Spinal cord (tissue), 10 donors: ENCODE data around the gene COQ8B. TPM values are rescaled to one million over a fixed set of nuclear protein-coding genes. Genes with fewer than 3 reads are reported as not detected.

Experiments
- DNase-seq, 6 donors: peaks; one replicate each; pipeline versions ENCODE4 v3.0.0 to v3.0.0-alpha.2; 2013 to 2015; ENCODE audit warnings: low spot score in 6 of 6, low read depth in 4 of 6
- H3K27ac ChIP-seq: one replicate; pipeline ENCODE4 v1.5.1; 2013; ENCODE audit warnings: low read depth, low read length, control low read depth
- H3K27me3 ChIP-seq: one replicate; pipeline ENCODE4 v1.6.1; 2013; ENCODE audit warnings: low read length; ENCODE audit not compliant: control insufficient read depth, insufficient read depth
- H3K36me3 ChIP-seq: one replicate; pipeline ENCODE4 v1.6.1; 2013; ENCODE audit warnings: low read length; ENCODE audit not compliant: control insufficient read depth, insufficient read depth
- H3K4me1 ChIP-seq: one replicate; pipeline ENCODE4 v1.6.1; 2013; ENCODE audit warnings: low read length; ENCODE audit not compliant: control insufficient read depth, insufficient read depth
- H3K4me3 ChIP-seq: one replicate; pipeline ENCODE4 v1.5.1; 2013; ENCODE audit warnings: low read depth, low read length, control low read depth
- H3K9me3 ChIP-seq: one replicate; pipeline ENCODE4 v1.6.1; 2013; ENCODE audit warnings: low read length; ENCODE audit not compliant: control insufficient read depth, insufficient read depth
- WGBS: methylation state at CpG from one replicate; pipeline ENCODE4 v1.1.5; 2013; ENCODE audit warnings: missing lambda C conversion rate; ENCODE audit not compliant: insufficient coverage; 5-methylcytosine and 5-hydroxymethylcytosine counted together
- polyA plus RNA-seq, 2 donors: library from polyadenylated mRNA; unstranded; fragments of 120-200 nt; gene quantifications; one replicate each; pipeline ENCODE4 v1.2.1, GENCODE V29; 2013; ENCODE audit not compliant: insufficient read length in 2 of 2
- total RNA-seq, 2 donors: library from RNA; depleted of rRNA in 1 of 2; stranded (reverse); fragments of 120-200 nt in 1 of 2; fragments of >200 nt in 1 of 2; gene quantifications; one replicate each; pipeline versions ENCODE4 v1.2.3 to v1.2.4, GENCODE V29; 2013 to 2014
- donor health status: healthy.

COQ8B gene
- total and polyA plus RNA-seq, 4 donors: 25.7 to 47.9 (median 43.6) TPM

DNA sequence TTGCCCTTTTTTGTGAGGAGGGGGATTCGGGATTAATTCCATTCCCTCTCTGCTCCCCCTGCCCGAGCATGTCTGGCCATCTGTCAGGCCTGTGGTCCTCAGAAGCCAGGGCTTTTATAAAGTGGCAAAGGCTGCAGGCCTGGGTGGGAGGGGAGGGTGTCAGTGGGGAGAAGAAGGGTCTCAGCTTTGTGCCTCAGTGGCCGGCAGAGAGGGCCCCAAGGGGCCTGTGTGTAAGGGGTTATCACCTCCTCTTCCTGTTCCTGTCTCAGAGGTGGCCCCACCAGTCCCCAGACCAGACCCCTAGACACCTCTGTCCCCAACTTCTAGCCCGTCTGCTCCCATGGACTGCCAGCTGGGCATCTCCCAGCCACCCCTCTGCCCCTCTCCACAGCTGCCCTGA, 22.8 kb downstream of the COQ8B start:
- Histone ChIP-seq H3K4me1 (peaks cover 30% of the 10 kb centered on the region), H3K9me3 (no peaks in the 10 kb centered on the region), H3K36me3 (peaks cover 57% of the 10 kb centered on the region), H3K4me3 (no peak overlapping the region), H3K27ac (no peak overlapping the region), H3K27me3 (no peaks in the 10 kb centered on the region)
- no peak for DNase-seq
- WGBS: 50% methylated on average over 2 of the region's 4 CpGs

DNA sequence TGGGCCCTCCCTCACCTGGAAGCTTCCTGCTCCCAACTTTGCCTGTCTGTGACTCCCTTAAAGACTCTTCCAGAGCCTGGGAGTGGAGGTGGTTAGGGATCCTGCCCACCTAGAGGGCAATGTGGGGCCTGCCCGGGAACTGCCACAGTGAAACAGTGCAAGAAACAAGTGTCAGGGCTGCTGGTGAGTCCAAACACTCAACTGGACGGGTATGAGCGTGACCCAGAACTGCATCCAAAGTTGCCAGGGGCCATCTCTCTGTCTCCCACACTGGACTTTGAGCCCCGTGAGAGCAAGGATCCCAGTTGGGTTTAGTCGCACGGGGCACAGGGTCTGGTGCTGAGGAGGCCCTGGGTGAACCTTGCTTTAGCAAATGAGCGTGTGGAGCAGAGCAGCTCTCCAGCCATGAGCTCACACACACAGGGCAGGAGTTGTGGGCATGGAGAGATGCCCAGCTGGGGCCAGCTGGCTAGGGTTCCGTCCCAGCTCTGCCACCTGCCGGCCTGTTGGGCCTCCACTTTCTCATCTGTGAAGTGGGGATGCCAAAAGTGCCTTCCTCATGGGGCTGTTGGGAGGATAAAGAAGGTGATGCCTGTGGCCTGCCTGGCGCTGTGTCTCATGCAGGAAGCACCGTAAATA, 23.4 kb downstream of the COQ8B start:
- WGBS: 86% methylated on average over 9 of the region's 11 CpGs
- H3K27ac ChIP-seq: no peak overlapping the region

DNA sequence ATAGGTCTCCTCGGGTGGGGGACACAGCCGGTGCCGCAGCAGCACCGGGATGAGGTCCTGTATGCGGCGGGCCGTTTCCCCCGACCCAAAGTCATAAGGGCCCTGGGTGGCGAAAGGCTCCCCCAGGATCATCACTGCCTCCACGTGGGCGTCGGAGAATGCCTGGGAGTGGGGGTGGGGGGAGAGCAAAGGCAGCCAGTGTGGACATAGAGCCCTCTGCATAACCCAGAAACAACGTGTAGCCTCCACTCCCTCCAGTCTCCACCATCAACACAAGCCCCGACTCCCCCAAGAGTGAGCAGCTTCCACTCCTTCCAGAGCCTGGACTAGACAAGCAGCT, 24.5 kb downstream of the COQ8B start:
- WGBS: 72% methylated on average over 4 of the region's 14 CpGs
- Histone ChIP-seq H3K4me1 (peaks cover 30% of the 10 kb centered on the region), H3K27ac (peak overlapping the region; percentile 6), H3K27me3 (no peaks in the 10 kb centered on the region), H3K9me3 (no peaks in the 10 kb centered on the region), H3K36me3 (peaks cover 55% of the 10 kb centered on the region), H3K4me3 (no peak overlapping the region)
- no peak for DNase-seq

More for the DNA sequence above, 23.4 kb downstream of the COQ8B start:
- Histone ChIP-seq H3K9me3 (no peaks in the 10 kb centered on the region), H3K27me3 (no peaks in the 10 kb centered on the region), H3K4me1 (peaks cover 30% of the 10 kb centered on the region), H3K4me3 (no peak overlapping the region), H3K36me3 (peaks cover 57% of the 10 kb centered on the region)
- no peak for DNase-seq

DNA sequence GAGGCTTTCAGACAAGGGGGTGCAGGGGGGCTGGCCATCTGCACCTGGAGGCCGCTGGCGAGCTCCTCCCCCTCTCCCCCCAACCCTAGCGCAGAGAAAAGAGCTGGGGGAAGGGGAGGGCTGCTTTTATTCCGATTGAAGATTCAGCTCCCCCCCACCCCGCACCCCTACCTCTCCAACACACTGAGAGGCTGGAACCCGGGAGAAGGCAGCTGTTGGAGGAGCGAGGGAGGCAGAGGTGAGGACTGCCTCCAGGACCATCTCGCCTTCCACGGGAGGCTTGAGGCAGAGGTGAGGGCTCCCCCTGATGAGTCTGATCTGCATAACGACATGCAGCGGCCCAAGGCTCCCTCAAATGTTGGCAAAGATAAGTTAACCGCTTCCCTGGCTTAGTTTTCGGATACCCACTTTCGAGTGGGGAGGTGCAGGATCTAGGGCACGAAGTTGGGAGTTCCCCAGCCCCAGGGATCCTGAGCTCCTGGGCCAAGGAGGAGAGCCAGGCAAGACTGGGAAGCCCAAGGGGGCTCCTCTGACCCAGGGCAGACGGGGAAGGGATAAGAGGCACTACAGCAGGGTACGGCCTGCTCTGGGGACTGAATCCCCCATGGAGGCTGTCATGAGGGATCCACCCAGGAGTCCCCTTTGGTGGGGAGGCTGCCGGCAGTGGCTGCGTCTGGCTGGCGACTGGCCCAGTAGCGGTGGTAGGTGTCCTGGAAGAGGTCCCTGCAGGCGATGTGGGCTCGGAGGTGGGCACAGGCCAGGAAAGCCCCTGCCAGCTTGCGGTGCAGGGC, 25.1 kb downstream of the COQ8B start:
- H3K27ac ChIP-seq: peak overlapping the region; percentile 89
- no peaks in the 10 kb centered on the region for H3K27me3 ChIP-seq
- peaks cover 58% of the 10 kb centered on the region for H3K36me3 ChIP-seq
- DNase-seq: no peak
- peak overlapping the region; percentile 66 for H3K4me3 ChIP-seq
- WGBS: 45% methylated on average over 17 of the region's 24 CpGs
- peaks cover 30% of the 10 kb centered on the region for H3K4me1 ChIP-seq
- no peaks in the 10 kb centered on the region for H3K9me3 ChIP-seq

DNA sequence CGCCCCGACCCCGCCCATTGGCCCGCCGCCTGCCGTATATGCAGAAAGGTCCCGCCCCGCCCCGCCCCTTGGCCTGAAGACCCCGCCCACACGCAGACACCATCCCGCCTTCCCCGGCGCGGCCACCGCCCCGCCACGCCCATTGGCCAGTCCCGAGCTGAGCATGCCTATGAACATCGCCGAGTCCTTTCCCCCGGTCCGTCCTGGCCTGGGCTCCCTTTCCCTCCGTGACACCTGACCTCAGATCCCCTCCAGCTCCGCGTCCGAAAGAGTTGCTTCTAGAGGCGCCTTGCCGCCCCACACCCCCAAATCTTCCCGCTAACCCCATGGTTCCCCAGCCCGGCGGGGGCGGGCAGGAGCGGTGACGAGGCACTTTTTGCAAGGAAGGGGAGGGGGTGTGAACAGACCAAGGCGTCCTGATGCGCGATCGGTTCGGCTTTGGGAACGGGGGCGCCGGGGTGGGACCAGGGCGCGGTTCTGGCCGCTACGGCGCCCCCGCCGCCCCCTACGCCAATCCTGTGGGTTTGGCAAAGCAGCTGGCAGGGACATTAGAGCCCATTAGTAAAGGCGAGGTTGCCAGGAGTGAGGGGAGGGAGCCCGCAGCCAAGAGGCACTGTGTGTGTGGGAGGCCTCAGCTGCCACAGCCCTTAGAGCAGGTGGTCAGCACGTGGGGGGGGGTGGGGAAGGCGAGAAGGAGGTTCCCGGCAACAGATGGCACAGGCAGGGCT, 25.8 kb downstream of the COQ8B start:
- Histone ChIP-seq H3K9me3 (no peaks in the 10 kb centered on the region), H3K27ac (peak overlapping the region; percentile 89), H3K27me3 (no peaks in the 10 kb centered on the region), H3K36me3 (peaks cover 58% of the 10 kb centered on the region), H3K4me3 (peak overlapping the region; percentile 66), H3K4me1 (peaks cover 30% of the 10 kb centered on the region)
- peak; percentile 75 to 97 (median 90) for DNase-seq
- WGBS: under 1% methylated on average over 47 of the region's 56 CpGs

DNA sequence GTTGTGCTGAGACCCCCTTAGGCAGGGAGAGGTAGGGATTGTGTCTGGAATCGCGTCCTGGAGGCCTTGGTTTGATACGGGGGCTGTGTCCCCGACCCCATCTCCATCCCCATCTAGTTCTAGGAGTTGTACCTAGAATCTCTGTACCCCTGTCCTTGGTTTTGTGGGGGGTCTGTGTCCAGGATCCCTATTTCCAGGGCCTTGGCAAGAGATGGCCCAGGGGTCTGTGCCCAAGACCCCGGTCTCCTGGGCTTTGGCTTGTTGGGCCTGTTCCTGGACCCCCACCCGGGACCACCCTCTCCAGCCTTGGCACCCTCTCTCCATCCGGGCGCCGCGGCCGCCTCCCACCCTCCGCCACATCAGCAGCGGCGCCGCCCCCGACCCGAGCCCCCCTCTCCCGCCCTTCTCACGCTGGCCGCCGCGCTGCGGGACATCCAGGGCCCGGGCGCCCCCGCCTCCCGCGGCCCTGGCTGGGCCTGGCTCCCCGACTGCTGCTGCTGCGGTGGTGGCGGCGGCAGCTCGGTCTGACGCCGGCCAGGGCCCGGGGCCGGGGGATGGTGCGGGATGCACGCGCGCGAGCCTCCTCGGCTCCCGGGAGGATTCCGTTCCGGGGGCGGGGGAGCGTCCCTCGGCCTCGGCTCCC, 26.5 kb downstream of the COQ8B start, which contains the start of gene NUMBL:
Gene NUMBL (minus strand): TSS at position 602 of the 643 bp plus-strand sequence. CDS start 168 bp downstream, at position 434.
- Histone ChIP-seq H3K27ac (peak within 1 kb of the TSS; percentile 89), H3K27me3 (no peaks in the 10 kb centered on the region), H3K4me3 (peak within 1 kb of the TSS; percentile 69), H3K9me3 (no peaks in the 10 kb centered on the region), H3K36me3 (peaks cover 59% of the 10 kb centered on the region), H3K4me1 (peaks cover 30% of the 10 kb centered on the region)
- no peak for DNase-seq
- 0% methylated on average over 46 of the region's 50 CpGs for WGBS

DNA sequence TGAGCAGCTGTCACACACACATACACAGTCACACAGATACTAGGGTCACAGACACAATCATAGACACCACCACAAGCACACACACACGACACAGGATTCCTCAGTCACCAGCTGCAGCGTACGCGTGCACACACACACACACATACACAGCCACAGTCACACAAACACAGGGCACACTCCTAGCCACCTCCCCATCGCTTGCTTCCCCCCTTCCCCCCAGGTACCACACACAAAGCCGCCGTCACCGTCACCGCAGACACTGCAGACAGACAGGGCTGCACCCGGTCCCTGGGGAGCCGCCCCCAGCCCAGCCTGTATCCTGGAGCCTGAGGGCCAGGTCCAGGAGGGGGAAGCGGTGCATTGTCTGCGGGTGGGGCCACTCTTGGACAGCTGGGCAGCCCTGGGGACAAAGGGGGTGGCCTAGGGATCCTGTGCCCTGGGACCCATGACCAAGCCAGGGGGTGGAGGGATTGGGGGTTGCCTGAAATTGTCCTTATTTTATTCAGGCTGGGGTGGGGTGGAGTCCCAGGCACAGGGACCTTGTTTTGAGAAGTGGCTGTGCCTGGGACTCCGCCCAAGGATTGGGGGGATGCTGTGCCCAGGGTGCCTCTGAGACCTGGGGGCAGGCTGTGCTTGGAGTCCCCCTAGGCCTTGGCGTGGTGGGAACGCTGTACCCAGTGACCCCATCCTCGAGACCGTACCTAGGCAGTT, 27.2 kb downstream of the COQ8B start:
- H3K4me3 ChIP-seq: peak overlapping the region; percentile 69
- H3K36me3 ChIP-seq: peaks cover 61% of the 10 kb centered on the region
- peak overlapping the region; percentile 73 for H3K27ac ChIP-seq
- H3K9me3 ChIP-seq: no peaks in the 10 kb centered on the region
- no peaks in the 10 kb centered on the region for H3K27me3 ChIP-seq
- peak in 2 of 6 donors; percentile 52 to 72 for DNase-seq
- peaks cover 30% of the 10 kb centered on the region for H3K4me1 ChIP-seq
- WGBS: 11% methylated on average over 13 of the region's 18 CpGs

DNA sequence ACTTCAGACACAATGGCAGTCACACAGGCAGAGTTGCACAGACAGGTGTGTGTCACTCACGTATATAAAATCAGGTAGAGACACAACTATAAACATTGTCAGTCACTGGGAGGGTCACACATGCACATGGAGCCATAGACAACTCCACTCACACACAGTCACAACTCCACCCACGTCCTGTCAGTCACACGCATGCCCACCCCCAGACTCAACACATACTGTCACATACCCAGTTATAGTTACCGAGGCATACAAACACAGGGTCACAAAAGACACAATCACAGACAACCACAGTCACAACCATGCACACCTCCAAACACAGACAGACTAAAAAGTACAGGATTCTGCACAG, 27.7 kb downstream of the COQ8B start:
- H3K27ac ChIP-seq: peak overlapping the region; percentile 73
- 26% methylated on average over 4 of the region's 4 CpGs for WGBS
- peak overlapping the region; percentile 69 for H3K4me3 ChIP-seq
- no peaks in the 10 kb centered on the region for H3K9me3 ChIP-seq
- DNase-seq: no peak
- H3K36me3 ChIP-seq: peaks cover 61% of the 10 kb centered on the region
- no peaks in the 10 kb centered on the region for H3K27me3 ChIP-seq
- H3K4me1 ChIP-seq: peaks cover 30% of the 10 kb centered on the region

DNA sequence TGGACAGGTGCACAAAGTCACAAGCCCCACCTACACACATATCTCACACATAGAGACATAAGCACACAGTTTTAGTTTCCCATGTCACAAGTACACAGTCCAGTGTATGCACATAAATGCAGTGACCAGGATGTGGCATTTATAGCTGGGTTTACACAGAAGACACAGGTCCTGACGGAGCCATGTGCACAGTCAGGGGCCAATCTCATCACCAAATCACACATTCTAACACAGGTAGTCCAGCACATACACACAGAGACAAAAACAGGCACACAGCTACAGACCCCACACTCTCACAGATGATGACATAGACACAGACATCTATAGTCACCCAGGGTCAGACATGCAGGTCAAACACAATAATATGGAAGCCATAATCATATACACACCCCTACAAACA, 28.4 kb downstream of the COQ8B start:
- Histone ChIP-seq H3K9me3 (no peaks in the 10 kb centered on the region), H3K36me3 (peaks cover 61% of the 10 kb centered on the region), H3K4me3 (no peak overlapping the region), H3K27ac (no peak overlapping the region), H3K27me3 (no peaks in the 10 kb centered on the region), H3K4me1 (peaks cover 30% of the 10 kb centered on the region)
- 75% methylated on average over 1 of the region's 1 CpG for WGBS
- no peak for DNase-seq
